Fibroblast of lung (primary cell): ENCODE data around the gene NYAP1. TPM values are rescaled to one million over a fixed set of nuclear protein-coding genes. Genes with fewer than 3 reads are reported as not detected.

Experiments used
- DNase-seq, 2 donors: peaks; one replicate each; pipeline versions ENCODE4 v3.0.0 to v3.0.0-alpha.2; 2010; ENCODE audit warnings: low read depth in 2 of 2
- H2AFZ ChIP-seq: 2 replicates; pipeline ENCODE4 v1.5.1; 2012; ENCODE audit warnings: low read length, control low read depth, inconsistent platforms
- H3K27ac ChIP-seq: 2 replicates; pipeline ENCODE4 v1.5.1; 2011; ENCODE audit warnings: low read length, control low read depth; ENCODE audit not compliant: insufficient read depth
- H3K27me3 ChIP-seq: 2 replicates; pipeline ENCODE4 v1.5.1; 2011; ENCODE audit warnings: mild to moderate bottlenecking, low read length; ENCODE audit not compliant: control insufficient read depth, insufficient read depth
- H3K36me3 ChIP-seq: 2 replicates; pipeline ENCODE4 v1.5.1; 2011; ENCODE audit warnings: low read length; ENCODE audit not compliant: control insufficient read depth, insufficient read depth
- H3K4me1 ChIP-seq: 2 replicates; pipeline ENCODE4 v1.5.1; 2011; ENCODE audit warnings: low read length; ENCODE audit not compliant: control insufficient read depth, insufficient read depth; ENCODE audit errors: extremely low read depth
- H3K4me2 ChIP-seq: 2 replicates; pipeline ENCODE4 v1.5.1; 2011; ENCODE audit warnings: low read length, control low read depth; ENCODE audit not compliant: insufficient read depth; ENCODE audit errors: extremely low read depth
- H3K4me3 ChIP-seq, 4 experiments: fragments of 200-600 bp in 1 of 4; sonication (generic) in 1 of 4; replicated peaks in 1 of 4; 2 replicates each; pipeline ENCODE4 v1.5.1; 2011 to 2016; ENCODE audit warnings: low read length in 4 of 4, low read depth in 3 of 4, mild to moderate bottlenecking in 3 of 4, control low read depth in 2 of 4, inconsistent platforms in 1 of 4, mixed read lengths in 1 of 4; ENCODE audit not compliant: insufficient read depth in 1 of 4; ENCODE audit errors: control extremely low read depth in 1 of 4
- H3K79me2 ChIP-seq: 2 replicates; pipeline ENCODE4 v1.5.1; 2012; ENCODE audit warnings: mild to moderate bottlenecking, low read length, inconsistent platforms; ENCODE audit not compliant: control insufficient read depth, insufficient read depth
- H3K9ac ChIP-seq: 2 replicates; pipeline ENCODE4 v1.5.1; 2011; ENCODE audit warnings: mild to moderate bottlenecking, low read length, control low read depth; ENCODE audit not compliant: insufficient read depth
- H3K9me3 ChIP-seq: 2 replicates; pipeline ENCODE4 v1.5.1; 2012; ENCODE audit warnings: low read depth, low read length; ENCODE audit not compliant: control insufficient read depth, insufficient read depth
- H4K20me1 ChIP-seq: 2 replicates; pipeline ENCODE4 v1.5.1; 2011; ENCODE audit warnings: low read length; ENCODE audit not compliant: control insufficient read depth, insufficient read depth; ENCODE audit errors: extremely low read depth
- CTCF ChIP-seq, 2 donors: IDR thresholded peaks in 1 of 2; conservative IDR thresholded peaks in 1 of 2; 1 replicate in 1 of 2; 2 replicates in 1 of 2; pipeline ENCODE4 v1.5.1; 2011 to 2012; ENCODE audit warnings: low read length in 2 of 2, control low read depth in 1 of 2, inconsistent platforms in 1 of 2, low read depth in 1 of 2, mild to moderate bottlenecking in 1 of 2
- EZH2 ChIP-seq: IDR thresholded peaks from 2 replicates; pipeline ENCODE4 v1.5.1; 2012; ENCODE audit warnings: low read length, control low read depth, mild to moderate bottlenecking; ENCODE audit errors: missing control alignments
- polyA plus RNA-seq, 2 donors: library from polyadenylated mRNA; depleted of rRNA in 1 of 2; stranded (reverse) in 1 of 2; unstranded in 1 of 2; fragments of >200 nt; gene quantifications; 2 replicates each; pipeline ENCODE4 v1.2.1, GENCODE V29; 2011 to 2012; ENCODE audit warnings: missing spikeins in 1 of 2
- total RNA-seq: library from RNA; depleted of rRNA; stranded (reverse); fragments of >200 nt; gene quantifications from 2 replicates; pipeline ENCODE4 v1.2.1, GENCODE V29; 2014

NYAP1 gene
- total and polyA plus RNA-seq, 2 donors (not counting 1 experiment from before 2014, with no cell fraction given) = 0.18 to 0.33 TPM

- Histone ChIP-seq H3K4me3 (no peak overlapping the region), H3K36me3 (no peaks in the 10 kb centered on the region), H2AFZ (no peak overlapping the region), H3K27me3 (no peaks in the 10 kb centered on the region), H4K20me1 (no peaks in the 10 kb centered on the region), H3K4me2 (no peak overlapping the region), H3K9ac (no peak overlapping the region), H3K27ac (no peak overlapping the region), H3K9me3 (no peaks in the 10 kb centered on the region), H3K4me1 (peaks cover 2% of the 10 kb centered on the region), H3K79me2 (no peaks in the 10 kb centered on the region)
- no peak for TF ChIP-seq EZH2
- TF ChIP-seq CTCF (conservative IDR thresholded peaks at IDR 0.05 in 1 of 2, IDR thresholded peaks at IDR 0.05 in 1 of 2; ENCODE audit: low read depth in 1 of 2, low read length in 2 of 2) = no peak
- DNase-seq = no peak
Observed at GRCh38 chr7:100504887-100505611, 21.3 kb downstream of the NYAP1 start.

GRCh38 chr7:100506356-100506923, 22.7 kb downstream of the NYAP1 start:
- Histone ChIP-seq H3K27me3 (no peaks in the 10 kb centered on the region), H3K36me3 (no peaks in the 10 kb centered on the region), H3K27ac (no peak overlapping the region), H3K9ac (no peak overlapping the region), H4K20me1 (no peaks in the 10 kb centered on the region), H3K4me2 (no peak overlapping the region), H3K4me1 (peaks cover 2% of the 10 kb centered on the region), H3K79me2 (no peaks in the 10 kb centered on the region), H2AFZ (no peak overlapping the region), H3K4me3 (no peak overlapping the region), H3K9me3 (no peaks in the 10 kb centered on the region)
- no peak for DNase-seq
- TF ChIP-seq EZH2 (no peak), CTCF (conservative IDR thresholded peaks at IDR 0.05 in 1 of 2, IDR thresholded peaks at IDR 0.05 in 1 of 2; ENCODE audit: low read depth in 1 of 2, low read length in 2 of 2) (no peak)

- H3K36me3 ChIP-seq = no peaks in the 10 kb centered on the region
- H3K27me3 ChIP-seq = no peaks in the 10 kb centered on the region
- peak overlapping the region; percentile 55 for H2AFZ ChIP-seq
- no peak overlapping the region for H3K4me3 ChIP-seq
- no peak overlapping the region for H3K27ac ChIP-seq
- H3K79me2 ChIP-seq = no peaks in the 10 kb centered on the region
- peak; percentile 71 to 81 for DNase-seq
- TF ChIP-seq EZH2 (no peak), CTCF (conservative IDR thresholded peaks at IDR 0.05 in 1 of 2, IDR thresholded peaks at IDR 0.05 in 1 of 2; ENCODE audit: low read depth in 1 of 2, low read length in 2 of 2) (no peak)
- no peaks in the 10 kb centered on the region for H3K9me3 ChIP-seq
- peaks cover 2% of the 10 kb centered on the region for H3K4me1 ChIP-seq
- no peak overlapping the region for H3K9ac ChIP-seq
- no peak overlapping the region for H3K4me2 ChIP-seq
- H4K20me1 ChIP-seq = no peaks in the 10 kb centered on the region
Observed at GRCh38 chr7:100509231-100509630, 25.5 kb downstream of the NYAP1 start.
